ENCODE results near the gene RAB36. TPM values are rescaled to one million over a fixed set of nuclear protein-coding genes. Genes with fewer than 3 reads are reported as not detected.

RAB36 gene
- polyA plus RNA-seq, 1 donor (not counting 4 experiments of a cell fraction or from before 2014, with no cell fraction given): 1.9 TPM

DNA sequence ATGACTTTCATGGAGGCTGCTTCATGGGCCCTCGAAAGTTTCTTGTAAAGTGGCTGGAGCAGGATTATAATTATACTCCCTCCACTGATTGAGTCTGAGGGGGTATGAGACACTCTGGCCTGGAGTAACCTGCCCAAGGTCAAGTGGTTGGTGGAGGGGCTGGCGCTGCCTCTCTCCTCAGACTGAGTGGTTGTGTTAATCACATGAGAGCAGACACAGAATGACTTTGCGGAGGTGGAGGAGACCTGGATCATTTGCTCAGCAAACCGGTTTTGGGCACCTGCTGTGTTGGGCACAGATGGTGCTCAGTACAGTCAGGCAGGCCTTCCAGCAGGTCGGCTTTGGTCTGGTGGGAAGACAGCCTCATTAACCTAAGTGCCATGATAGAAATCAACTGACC lies 46.9 kb downstream of the RAB36 start:
- no peak overlapping the region for H3K4me2 ChIP-seq (ENCODE audit: control insufficient read depth, extremely low read depth, insufficient read depth, low read depth, low read length)
- no peak for TF ChIP-seq EZH2 (IDR thresholded peaks at IDR 0.05; ENCODE audit: low read length)
- TF ChIP-seq, protein P1, sequence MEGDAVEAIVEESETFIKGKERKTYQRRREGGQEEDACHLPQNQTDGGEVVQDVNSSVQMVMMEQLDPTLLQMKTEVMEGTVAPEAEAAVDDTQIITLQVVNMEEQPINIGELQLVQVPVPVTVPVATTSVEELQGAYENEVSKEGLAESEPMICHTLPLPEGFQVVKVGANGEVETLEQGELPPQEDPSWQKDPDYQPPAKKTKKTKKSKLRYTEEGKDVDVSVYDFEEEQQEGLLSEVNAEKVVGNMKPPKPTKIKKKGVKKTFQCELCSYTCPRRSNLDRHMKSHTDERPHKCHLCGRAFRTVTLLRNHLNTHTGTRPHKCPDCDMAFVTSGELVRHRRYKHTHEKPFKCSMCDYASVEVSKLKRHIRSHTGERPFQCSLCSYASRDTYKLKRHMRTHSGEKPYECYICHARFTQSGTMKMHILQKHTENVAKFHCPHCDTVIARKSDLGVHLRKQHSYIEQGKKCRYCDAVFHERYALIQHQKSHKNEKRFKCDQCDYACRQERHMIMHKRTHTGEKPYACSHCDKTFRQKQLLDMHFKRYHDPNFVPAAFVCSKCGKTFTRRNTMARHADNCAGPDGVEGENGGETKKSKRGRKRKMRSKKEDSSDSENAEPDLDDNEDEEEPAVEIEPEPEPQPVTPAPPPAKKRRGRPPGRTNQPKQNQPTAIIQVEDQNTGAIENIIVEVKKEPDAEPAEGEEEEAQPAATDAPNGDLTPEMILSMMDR (optimal IDR thresholded peaks at IDR 0.05 in 1 of 3, IDR thresholded peaks at IDR 0.05 in 1 of 3, conservative IDR thresholded peaks at IDR 0.05 in 1 of 3; ENCODE audit: extremely low read depth in 1 of 3, insufficient read depth in 2 of 3, low read length in 3 of 3): no peak
- no peak overlapping the region for H2AFZ ChIP-seq (ENCODE audit: control insufficient read depth, low read length)
- H3K4me3 ChIP-seq (ENCODE audit: control insufficient read depth in 2 of 3, extremely low read depth in 1 of 3, insufficient read depth in 2 of 3, low read depth in 1 of 3, low read length in 3 of 3): no peak overlapping the region
- no peak for DNase-seq (ENCODE audit: low read depth, low spot score)
- FAIRE-seq: no peak
- H3K9ac ChIP-seq (ENCODE audit: control insufficient read depth, extremely low read depth, insufficient read depth, low read length): no peak overlapping the region
- H3K27ac ChIP-seq (ENCODE audit: control insufficient read depth, insufficient read depth, low read length): no peak overlapping the region
- H4K20me1 ChIP-seq (ENCODE audit: control insufficient read depth, extremely low read depth, insufficient read depth, low read length): peaks cover 6% of the 10 kb centered on the region
- peaks cover 10% of the 10 kb centered on the region for H3K4me1 ChIP-seq (ENCODE audit: control insufficient read depth, extremely low read depth, insufficient read depth, low read length)
- dilution Hi-C loops (cut with MboI; ENCODE audit: extremely low pct_ligation_motif_present, low sequenced_read_pairs): no loop called here
- H3K9me1 ChIP-seq (ENCODE audit: control insufficient read depth, extremely low read depth, insufficient read depth, low read length): peaks cover 5% of the 10 kb centered on the region
- peaks cover 9 to 20% of the 10 kb centered on the region in 2 experiments for H3K36me3 ChIP-seq (ENCODE audit: control insufficient read depth in 2 of 2, extremely low read depth in 1 of 2, insufficient read depth in 2 of 2, low read length in 2 of 2)
- peaks cover 85% of the 10 kb centered on the region for H3K79me2 ChIP-seq (ENCODE audit: control insufficient read depth, insufficient read depth, low read length)
- H3K27me3 ChIP-seq (ENCODE audit: control insufficient read depth, extremely low read depth, insufficient read depth, low read length): no peaks in the 10 kb centered on the region
- H3K9me3 ChIP-seq (ENCODE audit: control insufficient read depth, low read depth, low read length): no peaks in the 10 kb centered on the region

DNA sequence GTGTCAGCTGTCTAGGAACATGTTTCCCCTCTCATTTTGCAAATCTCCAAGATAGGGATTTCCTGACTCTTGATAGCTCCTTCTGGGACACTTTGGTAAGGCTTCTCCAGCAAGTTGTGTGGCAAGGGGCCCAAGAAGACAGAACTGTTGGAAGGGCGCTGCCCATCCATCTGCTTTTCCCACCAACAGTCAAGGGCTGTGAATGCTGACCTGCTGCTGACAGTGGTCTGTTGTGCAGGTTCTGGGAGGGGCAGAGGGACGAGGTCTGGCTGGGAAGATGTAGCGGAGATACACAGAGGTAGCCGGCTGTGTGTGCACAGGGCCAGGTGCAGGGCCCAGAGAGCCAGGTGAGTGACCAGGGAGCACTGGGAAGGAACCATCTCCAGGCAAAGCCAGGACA lies 47.3 kb downstream of the RAB36 start:
- no peak for DNase-seq (ENCODE audit: low read depth, low spot score)
- Histone ChIP-seq H2AFZ (ENCODE audit: control insufficient read depth, low read length) (no peak overlapping the region), H3K9me3 (ENCODE audit: control insufficient read depth, low read depth, low read length) (no peaks in the 10 kb centered on the region), H3K9ac (ENCODE audit: control insufficient read depth, extremely low read depth, insufficient read depth, low read length) (no peak overlapping the region), H3K4me3 (ENCODE audit: control insufficient read depth in 2 of 3, extremely low read depth in 1 of 3, insufficient read depth in 2 of 3, low read depth in 1 of 3, low read length in 3 of 3) (no peak overlapping the region), H3K9me1 (ENCODE audit: control insufficient read depth, extremely low read depth, insufficient read depth, low read length) (peaks cover 5% of the 10 kb centered on the region), H3K79me2 (ENCODE audit: control insufficient read depth, insufficient read depth, low read length) (peaks cover 85% of the 10 kb centered on the region), H3K4me2 (ENCODE audit: control insufficient read depth, extremely low read depth, insufficient read depth, low read depth, low read length) (no peak overlapping the region), H4K20me1 (ENCODE audit: control insufficient read depth, extremely low read depth, insufficient read depth, low read length) (peaks cover 6% of the 10 kb centered on the region), H3K27ac (ENCODE audit: control insufficient read depth, insufficient read depth, low read length) (no peak overlapping the region), H3K36me3 (ENCODE audit: control insufficient read depth in 2 of 2, extremely low read depth in 1 of 2, insufficient read depth in 2 of 2, low read length in 2 of 2) (peaks cover 9 to 19% of the 10 kb centered on the region in 2 experiments), H3K27me3 (ENCODE audit: control insufficient read depth, extremely low read depth, insufficient read depth, low read length) (no peaks in the 10 kb centered on the region), H3K4me1 (ENCODE audit: control insufficient read depth, extremely low read depth, insufficient read depth, low read length) (peaks cover 10% of the 10 kb centered on the region)
- dilution Hi-C loops (cut with MboI; ENCODE audit: extremely low pct_ligation_motif_present, low sequenced_read_pairs): no loop called here
- FAIRE-seq: no peak
- no peak for TF ChIP-seq EZH2 (IDR thresholded peaks at IDR 0.05; ENCODE audit: low read length)
- TF ChIP-seq, protein P1 (optimal IDR thresholded peaks at IDR 0.05 in 1 of 3, IDR thresholded peaks at IDR 0.05 in 1 of 3, conservative IDR thresholded peaks at IDR 0.05 in 1 of 3; ENCODE audit: extremely low read depth in 1 of 3, insufficient read depth in 2 of 3, low read length in 3 of 3): no peak

Data from keratinocyte (primary cell).